GM19193 (cell line): ENCODE results near the gene RBPMS2.

ENCODE experiments used
- POLR2A ChIP-seq: IDR thresholded peaks from 4 replicates; pipeline ENCODE4 v1.6.1; 2011; ENCODE audit not compliant: insufficient read depth, insufficient read length; ENCODE audit errors: extremely low read depth

RBPMS2 gene

DNA sequence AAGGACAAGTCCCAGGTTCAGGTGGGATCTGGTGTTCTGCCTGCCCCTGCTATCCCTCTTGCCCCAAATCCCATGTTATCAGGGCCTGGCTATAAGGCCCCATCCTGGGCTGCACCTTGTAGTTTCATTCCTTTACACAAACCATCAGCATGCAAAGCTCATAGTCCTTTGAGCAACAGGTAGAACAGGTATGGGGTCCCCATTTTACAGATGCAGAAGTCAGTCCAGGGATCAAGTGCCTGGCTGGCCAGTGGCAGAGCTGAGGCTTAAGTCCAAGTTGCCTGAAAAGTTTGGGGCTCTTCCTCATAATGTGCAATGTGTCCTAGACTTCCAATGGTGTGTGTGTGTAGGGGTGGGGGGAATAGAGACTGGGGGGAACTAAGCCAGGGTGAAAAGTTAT is 11.9 kb downstream of the RBPMS2 start:
- TF ChIP-seq POLR2A = no peak

DNA sequence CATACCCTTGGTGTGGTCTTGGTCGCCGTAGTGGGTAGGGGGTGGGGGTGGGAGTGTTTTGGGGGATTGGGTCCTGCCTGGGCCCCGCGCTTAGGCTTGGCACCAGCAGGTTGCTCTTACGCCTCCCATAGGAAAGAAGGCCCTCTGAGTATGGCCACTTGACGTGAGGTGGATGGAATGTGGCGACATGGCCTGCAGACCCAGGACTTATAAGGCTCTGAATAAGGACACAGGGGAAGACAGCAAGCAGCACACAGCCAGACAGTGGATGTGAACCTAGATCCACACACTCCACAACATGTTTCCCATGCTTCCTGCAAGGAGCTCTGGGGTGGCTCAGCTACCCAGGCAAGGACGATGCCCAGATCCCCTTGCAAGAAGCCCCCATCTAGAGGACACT is 12.4 kb downstream of the RBPMS2 start:
- no peak for TF ChIP-seq POLR2A

DNA sequence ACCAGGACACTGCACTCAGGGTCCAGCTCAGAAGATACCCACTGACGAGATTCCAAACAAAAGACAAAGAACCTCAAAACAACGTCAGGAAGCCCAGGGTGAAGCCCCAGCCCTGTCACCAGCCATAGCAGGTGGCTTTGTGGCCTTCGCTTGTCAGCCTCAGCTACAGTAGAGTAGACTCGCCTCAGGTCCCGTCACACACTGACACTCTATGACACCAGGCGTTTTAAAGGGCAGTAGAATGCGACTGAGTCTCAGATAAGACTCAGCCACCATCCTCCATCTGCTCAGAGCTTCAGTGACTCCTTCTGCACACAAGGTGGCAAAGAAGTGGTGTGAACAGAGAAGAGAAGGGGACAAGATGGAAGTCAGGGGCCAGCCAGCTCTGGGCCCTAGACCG is 12.8 kb downstream of the RBPMS2 start:
- no peak for TF ChIP-seq POLR2A

DNA sequence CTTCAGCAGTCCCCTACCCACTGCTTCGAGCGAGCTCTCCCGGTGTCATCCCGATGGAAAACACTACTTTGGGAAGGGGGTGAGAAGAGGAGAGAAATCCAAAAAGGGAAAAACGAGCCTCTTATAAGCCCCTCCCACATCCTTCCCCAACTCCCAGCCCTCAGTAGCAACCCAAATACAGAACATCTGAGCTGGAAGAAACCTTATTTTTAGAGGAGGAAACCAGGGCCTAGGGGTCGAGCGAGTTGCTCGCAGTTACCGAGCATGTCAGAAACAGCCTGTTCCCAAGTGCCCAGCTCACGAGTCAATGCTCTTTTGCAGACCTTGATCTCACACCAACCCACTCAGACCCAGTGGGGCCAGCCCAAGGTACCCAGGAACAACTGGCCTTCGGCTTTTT is 14.2 kb downstream of the RBPMS2 start:
- no peak for TF ChIP-seq POLR2A

DNA sequence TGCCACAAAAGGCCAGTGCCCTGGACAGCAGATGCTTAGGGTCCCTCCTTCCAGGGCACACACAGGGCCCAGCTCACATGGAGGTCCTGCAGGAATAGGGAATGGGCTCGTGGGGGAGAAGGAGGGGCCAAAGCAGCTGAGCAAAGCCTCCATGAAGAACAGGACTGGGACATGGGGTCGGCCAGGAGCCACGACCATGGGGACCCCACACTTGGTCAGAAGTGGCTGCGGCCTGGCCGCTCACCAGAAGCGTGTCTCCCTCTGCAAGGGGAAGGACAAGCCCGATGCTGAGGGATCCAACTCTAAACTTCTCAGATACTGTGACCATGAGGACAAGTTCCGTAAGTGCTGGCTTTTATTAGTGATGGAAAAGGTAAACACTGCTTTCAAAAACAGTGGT is 15.3 kb downstream of the RBPMS2 start:
- no peak for TF ChIP-seq POLR2A

DNA sequence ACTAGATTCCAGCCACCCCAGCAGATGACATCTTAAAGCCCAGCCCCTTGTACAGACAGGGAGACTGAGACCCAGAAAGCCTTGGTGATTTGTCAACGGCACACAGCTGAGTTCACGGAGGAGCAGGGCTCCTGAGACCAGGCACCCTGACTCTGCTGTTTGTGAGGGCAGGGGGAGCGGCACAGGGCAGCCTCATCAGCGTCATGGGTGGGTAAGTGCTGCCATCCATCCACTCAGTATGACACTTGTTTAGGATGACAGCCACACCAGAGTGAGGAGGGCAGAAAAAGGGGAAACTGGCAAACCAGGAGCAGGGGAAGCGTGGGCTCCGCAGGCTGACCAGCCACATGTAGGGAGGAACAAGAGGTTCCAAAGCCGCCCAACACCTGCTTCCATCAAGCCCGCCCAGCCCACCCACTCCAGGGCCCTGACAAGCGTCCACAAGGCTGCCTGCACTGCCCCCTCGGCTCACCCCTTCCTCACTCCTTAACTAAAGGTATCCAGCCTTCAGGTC is 19.9 kb downstream of the RBPMS2 start:
- TF ChIP-seq POLR2A = no peak

DNA sequence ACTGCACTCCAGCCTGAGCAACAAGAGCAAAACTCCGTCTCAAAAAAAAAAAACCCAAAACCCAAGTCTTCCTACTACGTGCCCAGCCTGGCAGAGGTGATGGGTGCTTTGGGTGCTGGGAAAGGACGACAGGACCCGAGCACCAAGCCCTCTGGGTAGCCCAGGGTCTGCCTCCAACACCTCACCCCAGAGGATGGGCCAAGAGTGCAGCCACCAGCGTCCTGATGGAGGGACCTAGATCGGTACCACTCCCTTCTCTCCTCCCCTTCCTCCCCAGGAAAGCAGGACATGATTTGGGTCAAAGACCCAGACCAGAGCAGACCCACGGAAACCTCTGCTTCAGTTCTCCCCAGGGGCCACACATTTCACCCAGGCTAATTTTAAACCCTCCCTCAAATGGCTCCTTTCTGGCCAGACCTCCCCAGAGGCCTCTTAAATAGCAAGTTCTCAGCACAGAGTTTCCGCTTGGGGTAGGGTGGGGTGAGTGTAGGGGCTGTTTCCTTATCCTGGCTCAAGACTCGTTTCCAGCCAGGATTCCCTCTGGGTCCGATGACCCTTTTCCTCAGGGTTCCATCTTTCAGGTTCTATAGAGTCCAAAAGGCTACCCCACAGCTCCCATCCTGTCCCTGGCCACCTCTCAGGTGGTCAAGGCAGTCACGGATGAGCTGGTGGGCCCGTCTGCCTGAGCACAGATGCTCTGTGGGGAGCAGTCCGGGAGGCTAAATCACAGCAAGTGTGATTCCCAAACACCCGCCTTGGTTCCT is 20.5 kb downstream of the RBPMS2 start:
- no peak for TF ChIP-seq POLR2A

DNA sequence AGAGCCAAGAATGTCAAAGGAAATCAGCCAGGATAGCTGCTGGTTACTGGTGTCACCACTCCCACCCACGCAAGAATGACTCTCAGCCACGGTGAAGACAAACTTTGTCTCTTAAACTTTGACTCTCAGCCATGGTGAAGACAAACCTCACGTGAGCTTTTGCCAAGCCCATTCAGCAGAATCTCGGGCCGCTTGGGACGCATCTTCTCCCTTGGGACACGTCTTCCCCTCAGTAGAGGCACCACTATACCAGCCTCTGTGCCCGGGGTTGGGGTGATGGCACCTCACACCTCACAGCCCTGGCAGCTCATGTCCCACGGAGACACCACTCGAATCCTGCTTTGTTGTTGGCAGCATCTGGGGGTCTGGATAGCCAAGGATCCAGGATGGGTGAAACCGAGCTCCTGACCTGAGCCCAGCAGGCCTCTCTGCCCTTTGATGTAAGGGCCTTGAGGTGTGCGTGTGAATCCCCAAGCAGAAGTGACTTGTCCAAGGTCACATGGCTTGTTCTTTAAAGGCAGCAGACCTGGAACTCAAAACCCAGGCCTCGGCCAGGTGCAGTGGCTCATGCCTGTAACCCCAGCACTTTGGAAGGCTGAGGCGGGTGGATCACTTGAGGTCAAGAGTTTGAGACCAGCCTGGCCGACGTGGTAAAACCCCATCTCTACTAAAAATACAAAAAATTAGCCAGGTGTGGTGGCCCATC is 21.8 kb downstream of the RBPMS2 start:
- TF ChIP-seq POLR2A = no peak

DNA sequence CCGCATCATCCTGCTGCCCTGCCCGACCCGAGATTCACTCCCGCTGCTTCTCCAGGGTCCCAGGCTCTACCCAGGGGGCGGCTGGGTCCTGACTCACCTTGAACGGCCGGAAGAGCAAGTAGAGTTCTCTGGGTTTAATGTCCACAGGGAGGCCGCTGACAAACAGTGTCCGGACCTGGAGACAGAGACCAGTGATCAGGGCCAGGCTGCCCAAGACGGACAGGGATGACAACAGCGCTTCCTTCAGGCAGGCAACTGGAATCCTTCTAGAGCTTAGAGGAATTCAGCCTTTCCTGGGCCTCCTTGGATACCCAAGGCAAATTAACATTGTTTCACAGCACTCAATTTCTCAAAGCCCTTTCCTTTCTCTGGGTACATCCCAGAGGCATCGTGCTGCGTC is 23.9 kb downstream of the RBPMS2 start:
- TF ChIP-seq POLR2A = no peak

DNA sequence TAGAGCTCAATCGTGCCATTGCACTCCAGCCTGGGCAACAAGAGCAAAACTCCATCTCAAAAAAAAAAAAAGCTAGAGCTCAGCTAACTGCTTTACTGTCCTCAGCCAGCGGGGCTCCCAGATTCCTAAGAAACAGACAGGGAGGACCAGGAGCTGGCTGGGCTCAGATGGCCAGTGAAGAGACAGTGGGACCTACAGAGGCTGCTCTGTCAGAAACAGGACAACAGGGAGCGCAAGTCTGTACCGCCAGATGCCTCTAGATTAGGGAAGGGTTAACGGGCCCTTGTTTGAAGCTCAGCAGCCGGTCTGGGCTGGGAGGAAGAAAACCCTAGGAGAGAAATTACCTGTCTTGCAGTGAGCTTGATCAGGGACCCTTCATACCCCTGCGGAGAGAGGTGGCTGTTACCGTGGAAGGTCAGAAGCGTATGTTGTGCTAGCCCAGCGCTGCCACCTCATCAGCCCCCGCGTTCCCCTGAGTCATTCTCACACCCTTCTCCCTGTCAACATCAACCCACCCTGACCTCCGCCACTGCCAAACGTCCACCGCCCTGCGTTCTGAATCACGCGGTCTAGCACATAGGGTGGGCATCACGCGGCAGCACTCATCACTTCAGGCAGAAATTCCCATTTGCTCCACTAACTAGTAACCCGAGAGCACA is 25.3 kb downstream of the RBPMS2 start:
- TF ChIP-seq POLR2A = no peak

DNA sequence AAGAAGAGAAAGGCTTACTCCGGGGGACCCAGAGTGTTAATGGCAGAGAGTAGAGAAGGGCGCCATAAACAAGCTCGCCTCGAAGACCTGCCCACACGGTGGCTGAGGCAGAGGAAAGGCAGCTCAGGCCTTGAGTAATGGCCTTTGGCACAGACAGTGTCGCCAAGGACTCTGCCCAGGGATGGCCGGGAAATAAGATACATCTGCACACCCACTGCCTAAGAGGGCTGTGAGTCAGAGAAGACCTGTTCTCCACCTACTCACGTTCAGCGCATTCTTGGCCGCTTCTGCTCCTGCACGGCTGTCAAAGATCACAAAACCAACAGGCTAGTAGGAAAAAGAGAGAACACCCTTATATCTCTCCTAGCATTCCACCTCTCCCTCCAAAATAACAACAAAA is 26.2 kb downstream of the RBPMS2 start:
- TF ChIP-seq POLR2A = no peak

DNA sequence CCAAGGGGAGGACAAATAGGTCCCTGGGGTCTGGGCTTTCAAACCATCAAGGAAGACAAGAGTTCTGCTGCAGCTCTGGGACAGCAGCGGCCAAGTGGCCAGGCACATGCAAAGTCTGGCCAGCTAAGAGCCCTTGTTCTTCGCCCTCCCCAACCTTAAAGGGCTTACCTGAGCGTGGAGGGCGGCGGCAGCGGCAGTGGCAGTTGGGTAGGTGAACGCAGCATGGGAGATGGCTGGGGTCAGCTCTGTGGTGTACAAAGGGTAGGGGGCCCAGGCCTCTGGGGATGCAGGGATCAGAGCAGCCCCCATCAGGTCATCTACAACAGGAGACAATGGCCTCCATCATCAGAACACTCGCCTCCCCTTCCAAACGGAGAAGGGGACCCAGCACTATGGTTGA is 27.1 kb downstream of the RBPMS2 start:
- no peak for TF ChIP-seq POLR2A

DNA sequence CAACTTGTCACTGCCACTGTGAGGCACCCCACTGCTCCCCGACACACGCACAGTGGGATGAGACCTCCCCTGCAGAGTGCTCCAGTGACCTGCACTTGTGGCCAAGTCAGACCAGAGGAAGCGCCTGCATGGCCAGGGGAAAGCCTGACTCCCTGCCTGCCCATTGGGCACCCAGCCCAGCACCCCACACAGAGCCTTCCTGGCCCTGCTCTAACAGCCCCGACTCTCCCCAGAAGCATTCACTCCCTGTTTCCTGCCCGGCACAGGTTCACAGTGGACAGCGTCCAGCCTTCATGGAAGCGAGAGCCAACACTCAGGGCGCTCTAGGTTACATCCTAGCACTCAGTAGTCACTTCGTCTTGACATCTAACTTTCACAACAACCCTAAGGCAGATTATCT is 27.8 kb downstream of the RBPMS2 start:
- TF ChIP-seq POLR2A = no peak

DNA sequence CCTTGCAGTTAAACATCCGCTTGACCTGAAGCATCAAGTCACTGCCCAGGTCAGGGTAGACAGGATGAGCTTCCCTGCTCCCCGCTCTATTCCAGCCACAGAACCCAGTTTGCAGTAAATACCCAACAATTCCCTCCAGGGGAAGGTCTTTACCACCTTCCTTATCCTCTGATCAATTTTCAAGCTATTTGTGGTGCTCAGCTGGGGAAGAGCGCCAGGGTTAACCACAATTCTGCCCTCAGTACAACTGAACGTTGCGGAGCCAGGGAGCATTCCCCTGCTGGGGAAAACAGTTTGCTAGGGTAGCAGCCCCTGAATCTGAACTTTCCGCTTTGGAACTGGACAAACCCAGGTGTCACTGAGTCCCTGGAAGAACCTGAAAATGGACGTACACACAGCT is 28.5 kb downstream of the RBPMS2 start:
- TF ChIP-seq POLR2A = no peak

DNA sequence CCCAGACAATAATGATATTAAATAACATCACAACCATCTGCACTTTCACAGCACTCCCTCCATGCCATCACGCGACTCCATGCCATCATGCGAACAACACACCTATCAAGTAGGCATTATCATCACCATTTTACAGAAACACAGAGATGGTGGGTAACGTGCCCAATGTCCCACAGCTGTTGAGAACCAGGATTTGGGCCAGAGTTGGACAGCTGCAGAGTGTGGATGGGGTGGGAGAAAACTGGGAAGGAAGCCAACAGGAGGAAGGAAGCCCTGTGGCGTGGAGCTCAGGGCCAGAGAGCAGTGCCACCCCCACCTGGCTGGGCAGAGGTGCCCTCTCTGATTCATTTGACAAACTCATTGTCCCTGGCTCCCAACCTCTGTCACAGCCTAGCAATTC is 29.0 kb downstream of the RBPMS2 start:
- TF ChIP-seq POLR2A = no peak

DNA sequence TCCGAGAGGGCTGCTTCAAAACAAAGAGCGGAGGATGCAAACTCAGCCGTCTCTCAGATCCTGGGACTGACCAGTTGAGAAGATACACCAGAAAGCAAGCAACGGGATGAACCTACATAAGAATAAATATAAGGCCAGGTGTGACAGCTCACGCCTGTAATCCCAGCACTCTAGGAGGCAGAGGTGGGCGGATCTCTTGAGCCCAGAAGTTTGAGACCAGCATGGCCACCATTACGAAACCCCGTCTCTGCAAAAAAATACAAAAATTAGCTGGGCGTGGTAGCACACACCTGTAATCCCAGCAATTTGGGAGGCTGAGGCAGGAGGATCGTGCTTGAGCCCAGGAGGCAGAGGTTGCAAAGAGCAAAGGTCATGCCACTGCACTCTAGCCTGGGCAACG is 31.7 kb downstream of the RBPMS2 start:
- no peak for TF ChIP-seq POLR2A
